H1 (cell line): Measurements from ENCODE around the gene WDR6.

ENCODE experiments used
- CHD2 ChIP-seq: IDR thresholded peaks from 2 replicates; pipeline ENCODE4 v1.6.1; 2012; ENCODE audit warnings: low read length, improper control_type of control experiment
- CREB1 ChIP-seq: IDR thresholded peaks from 2 replicates; pipeline ENCODE4 v1.6.1; 2012; ENCODE audit warnings: inconsistent platforms
- EP300 ChIP-seq, 2 experiments: IDR thresholded peaks; 1 replicate in 1 of 2; 2 replicates in 1 of 2; pipeline ENCODE4 v1.6.1; 2011 to 2012; ENCODE audit warnings: low read depth in 2 of 2, low read length in 2 of 2, mild to moderate bottlenecking in 2 of 2, borderline replicate concordance in 1 of 2, inconsistent platforms in 1 of 2, moderate library complexity in 1 of 2
- EZH2 ChIP-seq: fragments of 200-600 bp; sonication (generic); IDR thresholded peaks from 2 replicates; pipeline ENCODE4 v1.7.1; 2012; ENCODE audit warnings: low read depth, mild to moderate bottlenecking, moderate library complexity, low read length, inconsistent platforms; ENCODE audit not compliant: severe bottlenecking
- GTF2F1 ChIP-seq: IDR thresholded peaks from 2 replicates; pipeline ENCODE4 v1.6.1; 2012; ENCODE audit warnings: low read depth, low read length, improper control_type of control experiment, borderline replicate concordance
- JUND ChIP-seq: IDR thresholded peaks from 2 replicates; pipeline ENCODE4 v1.6.1; 2011; ENCODE audit warnings: mild to moderate bottlenecking, improper control_type of control experiment, low read length
- POLR2A ChIP-seq, 2 experiments: IDR thresholded peaks; 1 replicate in 1 of 2; 2 replicates in 1 of 2; pipeline ENCODE4 v1.6.1; 2011; ENCODE audit warnings: low read depth in 2 of 2, low read length in 2 of 2, mild to moderate bottlenecking in 2 of 2; ENCODE audit errors: control extremely low read depth in 1 of 2
- RFX5 ChIP-seq: IDR thresholded peaks from 2 replicates; pipeline ENCODE4 v1.6.1; 2011; ENCODE audit warnings: low read depth, low read length, improper control_type of control experiment, borderline replicate concordance
- SP1 ChIP-seq: IDR thresholded peaks from 2 replicates; pipeline ENCODE4 v1.6.1; 2011; ENCODE audit warnings: low read depth, low read length
- TCF12 ChIP-seq: IDR thresholded peaks from 2 replicates; pipeline ENCODE4 v1.6.1; 2011; ENCODE audit warnings: low read depth, mild to moderate bottlenecking, low read length
- TEAD4 ChIP-seq: IDR thresholded peaks from 2 replicates; pipeline ENCODE4 v1.6.1; 2012; ENCODE audit warnings: low read depth, low read length, inconsistent platforms, mixed read lengths
- TF ChIP-seq, protein P1 (sequence below), 3 experiments: IDR thresholded peaks; 1 replicate in 2 of 3; 2 replicates in 1 of 3; pipeline versions ENCODE4 v1.5.1 to v1.6.1; 2011; ENCODE audit warnings: low read length in 3 of 3, mild to moderate bottlenecking in 3 of 3, inconsistent platforms in 2 of 3, low read depth in 1 of 3, moderate library complexity in 1 of 3; ENCODE audit not compliant: insufficient read depth in 1 of 3; ENCODE audit errors: control extremely low read depth in 1 of 3
- TF ChIP-seq, protein P2 (sequence below): IDR thresholded peaks from 2 replicates; pipeline ENCODE4 v1.6.1; 2011; ENCODE audit warnings: low read length, improper control_type of control experiment

DNA sequence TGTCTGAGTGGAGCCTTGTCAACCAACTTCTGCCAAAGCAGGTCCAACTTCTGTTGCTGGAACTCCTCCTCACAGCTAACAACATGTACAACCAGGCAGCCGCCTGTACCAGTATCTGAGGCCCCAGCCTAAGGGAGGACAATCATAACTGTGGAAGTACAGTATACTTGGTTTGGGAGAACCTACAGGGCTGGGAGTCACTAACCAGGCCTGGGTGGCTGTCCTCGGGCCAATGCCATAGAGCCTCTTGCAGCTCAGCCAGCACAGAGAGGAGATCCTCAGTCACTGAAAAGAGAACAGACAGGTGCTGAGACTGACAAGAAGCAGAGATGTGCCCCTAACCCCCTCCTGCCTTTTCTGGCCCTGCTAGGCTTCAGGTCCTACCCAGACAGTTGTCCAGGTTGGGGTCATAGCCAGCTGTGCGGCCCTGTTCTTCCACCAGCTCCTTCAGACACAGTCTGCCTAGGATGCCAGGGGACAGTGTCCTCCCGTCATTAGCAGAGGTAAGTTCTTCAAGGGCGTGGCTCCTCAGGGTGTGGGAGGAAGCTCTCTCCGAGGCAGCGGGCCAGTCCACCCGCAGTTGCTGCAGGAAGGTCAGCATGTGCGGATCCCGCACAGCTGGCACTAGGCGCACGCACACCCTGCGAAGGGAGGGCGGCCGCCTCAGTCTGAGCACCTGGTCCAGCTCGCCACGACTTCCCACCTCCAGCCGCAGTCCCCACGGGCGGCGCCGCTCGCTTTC is 10.2 kb downstream of the WDR6 start:
- no peak for TF ChIP-seq EP300 (IDR thresholded peaks at IDR 0.05; ENCODE audit: borderline replicate concordance in 1 of 2, low read depth in 2 of 2, low read length in 2 of 2)
- TF ChIP-seq GTF2F1 = no peak
- TF ChIP-seq, protein P1, sequence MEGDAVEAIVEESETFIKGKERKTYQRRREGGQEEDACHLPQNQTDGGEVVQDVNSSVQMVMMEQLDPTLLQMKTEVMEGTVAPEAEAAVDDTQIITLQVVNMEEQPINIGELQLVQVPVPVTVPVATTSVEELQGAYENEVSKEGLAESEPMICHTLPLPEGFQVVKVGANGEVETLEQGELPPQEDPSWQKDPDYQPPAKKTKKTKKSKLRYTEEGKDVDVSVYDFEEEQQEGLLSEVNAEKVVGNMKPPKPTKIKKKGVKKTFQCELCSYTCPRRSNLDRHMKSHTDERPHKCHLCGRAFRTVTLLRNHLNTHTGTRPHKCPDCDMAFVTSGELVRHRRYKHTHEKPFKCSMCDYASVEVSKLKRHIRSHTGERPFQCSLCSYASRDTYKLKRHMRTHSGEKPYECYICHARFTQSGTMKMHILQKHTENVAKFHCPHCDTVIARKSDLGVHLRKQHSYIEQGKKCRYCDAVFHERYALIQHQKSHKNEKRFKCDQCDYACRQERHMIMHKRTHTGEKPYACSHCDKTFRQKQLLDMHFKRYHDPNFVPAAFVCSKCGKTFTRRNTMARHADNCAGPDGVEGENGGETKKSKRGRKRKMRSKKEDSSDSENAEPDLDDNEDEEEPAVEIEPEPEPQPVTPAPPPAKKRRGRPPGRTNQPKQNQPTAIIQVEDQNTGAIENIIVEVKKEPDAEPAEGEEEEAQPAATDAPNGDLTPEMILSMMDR (IDR thresholded peaks at IDR 0.05; ENCODE audit: control extremely low read depth in 1 of 3, insufficient read depth in 1 of 3, low read depth in 1 of 3, low read length in 3 of 3) = no peak
- TF ChIP-seq SP1 = no peak
- TF ChIP-seq TEAD4 = no peak
- no peak for TF ChIP-seq JUND
- 0 out of 3 replicates have a peak, but pooled peaks of 1 of the 2 experiments have one; percentile 0 for TF ChIP-seq POLR2A (IDR thresholded peaks at IDR 0.05; ENCODE audit: control extremely low read depth in 1 of 2, low read depth in 2 of 2, low read length in 2 of 2)
- no peak for TF ChIP-seq TCF12
- TF ChIP-seq RFX5 = no peak
- no peak for TF ChIP-seq CHD2
- TF ChIP-seq, protein P2, sequence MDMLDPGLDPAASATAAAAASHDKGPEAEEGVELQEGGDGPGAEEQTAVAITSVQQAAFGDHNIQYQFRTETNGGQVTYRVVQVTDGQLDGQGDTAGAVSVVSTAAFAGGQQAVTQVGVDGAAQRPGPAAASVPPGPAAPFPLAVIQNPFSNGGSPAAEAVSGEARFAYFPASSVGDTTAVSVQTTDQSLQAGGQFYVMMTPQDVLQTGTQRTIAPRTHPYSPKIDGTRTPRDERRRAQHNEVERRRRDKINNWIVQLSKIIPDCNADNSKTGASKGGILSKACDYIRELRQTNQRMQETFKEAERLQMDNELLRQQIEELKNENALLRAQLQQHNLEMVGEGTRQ = no peak
- no peak for TF ChIP-seq CREB1
- no peak for TF ChIP-seq EZH2
